B cell (primary cell): ENCODE data around the gene LMNTD2.

Source experiments
- EZH2 ChIP-seq: IDR thresholded peaks from 2 replicates; pipeline ENCODE4 v1.6.1; 2012; ENCODE audit warnings: borderline replicate concordance, low read depth, mild to moderate bottlenecking, moderate library complexity, low read length; ENCODE audit not compliant: insufficient read depth, poor library complexity, severe bottlenecking
- TF ChIP-seq, protein P1 (sequence below): fragments of 200-600 bp; IDR thresholded peaks from one replicate; pipeline ENCODE4 v1.8.0; 2022; ENCODE audit warnings: antibody characterized with exemption, mild to moderate bottlenecking

DNA sequence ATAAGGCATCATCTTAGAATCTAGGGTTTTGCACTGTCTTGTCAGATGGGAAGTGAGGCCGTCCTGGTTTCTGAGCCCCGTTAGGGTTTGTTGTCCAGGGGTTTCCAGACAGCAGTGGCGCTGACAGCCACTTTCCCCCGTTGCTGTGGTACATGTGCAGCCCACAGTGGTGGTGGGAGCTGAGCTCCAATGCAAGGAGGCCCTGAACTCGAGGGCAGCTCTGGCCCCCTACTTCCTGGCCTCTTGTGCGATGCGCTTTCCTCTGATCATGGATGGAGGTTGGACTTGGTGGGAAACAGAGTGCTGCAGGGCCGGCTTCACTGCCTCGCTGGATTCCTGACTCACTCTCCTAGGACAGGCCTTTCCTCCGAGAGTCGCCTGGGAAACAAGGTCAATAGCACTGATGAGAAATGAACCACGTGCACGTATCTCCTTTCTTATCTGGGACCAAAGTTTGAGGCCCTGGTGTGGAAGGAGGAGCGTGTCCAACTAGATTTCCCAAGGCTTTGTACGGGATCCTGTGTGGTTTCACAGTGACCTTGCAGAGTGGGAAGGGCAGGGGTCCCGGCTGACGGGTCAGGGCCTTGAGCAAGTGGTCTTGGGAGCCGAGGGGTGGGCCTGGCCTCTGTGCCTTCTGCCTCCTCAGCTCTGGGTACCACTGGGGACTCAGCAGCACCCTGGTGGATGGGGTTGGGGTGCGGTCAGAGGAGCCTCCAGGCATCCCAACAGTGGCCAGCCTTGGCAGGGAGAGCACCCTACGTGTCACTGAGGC, 19.5 kb upstream of the LMNTD2 start:
- TF ChIP-seq, protein P1, sequence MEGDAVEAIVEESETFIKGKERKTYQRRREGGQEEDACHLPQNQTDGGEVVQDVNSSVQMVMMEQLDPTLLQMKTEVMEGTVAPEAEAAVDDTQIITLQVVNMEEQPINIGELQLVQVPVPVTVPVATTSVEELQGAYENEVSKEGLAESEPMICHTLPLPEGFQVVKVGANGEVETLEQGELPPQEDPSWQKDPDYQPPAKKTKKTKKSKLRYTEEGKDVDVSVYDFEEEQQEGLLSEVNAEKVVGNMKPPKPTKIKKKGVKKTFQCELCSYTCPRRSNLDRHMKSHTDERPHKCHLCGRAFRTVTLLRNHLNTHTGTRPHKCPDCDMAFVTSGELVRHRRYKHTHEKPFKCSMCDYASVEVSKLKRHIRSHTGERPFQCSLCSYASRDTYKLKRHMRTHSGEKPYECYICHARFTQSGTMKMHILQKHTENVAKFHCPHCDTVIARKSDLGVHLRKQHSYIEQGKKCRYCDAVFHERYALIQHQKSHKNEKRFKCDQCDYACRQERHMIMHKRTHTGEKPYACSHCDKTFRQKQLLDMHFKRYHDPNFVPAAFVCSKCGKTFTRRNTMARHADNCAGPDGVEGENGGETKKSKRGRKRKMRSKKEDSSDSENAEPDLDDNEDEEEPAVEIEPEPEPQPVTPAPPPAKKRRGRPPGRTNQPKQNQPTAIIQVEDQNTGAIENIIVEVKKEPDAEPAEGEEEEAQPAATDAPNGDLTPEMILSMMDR: no peak
- TF ChIP-seq EZH2: no peak
